ENCODE data around the gene CD151. TPM values are rescaled to one million over a fixed set of nuclear protein-coding genes. Genes with fewer than 3 reads are reported as not detected.
A peak's percentile ranks its signal among the peaks of the same experiment; 100 is the strongest.

CD151 gene
- total RNA-seq, 1 experiment from 2014 or later: 115 TPM

DNA sequence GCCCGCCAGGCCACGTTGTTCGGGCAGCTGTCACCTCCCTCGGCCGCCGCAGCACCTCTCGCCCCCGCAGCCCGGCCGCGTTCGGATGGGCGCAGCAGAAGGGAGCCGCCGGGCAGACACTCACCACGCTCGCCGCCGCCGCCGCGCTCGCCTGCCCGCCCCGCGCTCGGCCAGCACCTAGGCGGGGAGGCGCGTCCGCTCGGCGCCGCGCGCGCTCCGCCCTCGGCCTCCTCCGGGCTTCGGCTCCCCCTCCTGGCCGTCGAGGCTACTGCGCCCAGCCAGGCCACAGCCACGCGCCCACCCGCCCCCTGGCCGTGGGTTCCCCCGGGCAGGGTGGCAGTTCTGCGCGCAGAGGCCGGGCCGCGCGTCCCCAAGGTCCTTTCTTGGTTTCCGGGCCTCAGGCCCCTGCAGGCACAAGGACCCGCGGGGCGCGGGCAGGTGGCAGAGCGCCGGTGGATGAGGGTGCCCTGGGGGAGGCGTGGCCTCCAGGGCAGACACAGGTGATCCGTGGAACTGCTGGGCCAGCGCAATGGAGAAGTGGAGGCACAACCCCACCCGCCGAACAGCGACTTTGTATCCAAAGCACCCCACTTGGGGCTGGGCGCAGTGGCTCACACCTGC, 34.5 kb upstream of the CD151 start, which contains the start of gene SLC25A22 (continued):
- peak; percentile 66; the same call in 1 of the 2 replicates for TF ChIP-seq SP1 (CRISPR knock-in tag; conservative IDR thresholded peaks at IDR 0.05)
- TF ChIP-seq E2F5 (CRISPR knock-in tag; IDR thresholded peaks at IDR 0.05): no peak; the same call in 1 of the 2 replicates
- TF ChIP-seq SMAD4 (CRISPR knock-in tag; IDR thresholded peaks at IDR 0.05): no peak
- TF ChIP-seq JUN (CRISPR knock-in tag; IDR thresholded peaks at IDR 0.05): no peak
- TF ChIP-seq ZNF671 (CRISPR knock-in tag; IDR thresholded peaks at IDR 0.05): 0 out of 2 replicates have a peak, but pooled peaks have one; percentile 6
- TF ChIP-seq FOXP4 (CRISPR knock-in tag; IDR thresholded peaks at IDR 0.05): no peak
- TF ChIP-seq ZNF317 (CRISPR knock-in tag; IDR thresholded peaks at IDR 0.05; ENCODE audit: borderline replicate concordance, low read depth): 0 out of 2 replicates have a peak, but pooled peaks have one; percentile 7
- TF ChIP-seq TEAD4 (CRISPR knock-in tag; IDR thresholded peaks at IDR 0.05): no peak
- TF ChIP-seq, protein P1, sequence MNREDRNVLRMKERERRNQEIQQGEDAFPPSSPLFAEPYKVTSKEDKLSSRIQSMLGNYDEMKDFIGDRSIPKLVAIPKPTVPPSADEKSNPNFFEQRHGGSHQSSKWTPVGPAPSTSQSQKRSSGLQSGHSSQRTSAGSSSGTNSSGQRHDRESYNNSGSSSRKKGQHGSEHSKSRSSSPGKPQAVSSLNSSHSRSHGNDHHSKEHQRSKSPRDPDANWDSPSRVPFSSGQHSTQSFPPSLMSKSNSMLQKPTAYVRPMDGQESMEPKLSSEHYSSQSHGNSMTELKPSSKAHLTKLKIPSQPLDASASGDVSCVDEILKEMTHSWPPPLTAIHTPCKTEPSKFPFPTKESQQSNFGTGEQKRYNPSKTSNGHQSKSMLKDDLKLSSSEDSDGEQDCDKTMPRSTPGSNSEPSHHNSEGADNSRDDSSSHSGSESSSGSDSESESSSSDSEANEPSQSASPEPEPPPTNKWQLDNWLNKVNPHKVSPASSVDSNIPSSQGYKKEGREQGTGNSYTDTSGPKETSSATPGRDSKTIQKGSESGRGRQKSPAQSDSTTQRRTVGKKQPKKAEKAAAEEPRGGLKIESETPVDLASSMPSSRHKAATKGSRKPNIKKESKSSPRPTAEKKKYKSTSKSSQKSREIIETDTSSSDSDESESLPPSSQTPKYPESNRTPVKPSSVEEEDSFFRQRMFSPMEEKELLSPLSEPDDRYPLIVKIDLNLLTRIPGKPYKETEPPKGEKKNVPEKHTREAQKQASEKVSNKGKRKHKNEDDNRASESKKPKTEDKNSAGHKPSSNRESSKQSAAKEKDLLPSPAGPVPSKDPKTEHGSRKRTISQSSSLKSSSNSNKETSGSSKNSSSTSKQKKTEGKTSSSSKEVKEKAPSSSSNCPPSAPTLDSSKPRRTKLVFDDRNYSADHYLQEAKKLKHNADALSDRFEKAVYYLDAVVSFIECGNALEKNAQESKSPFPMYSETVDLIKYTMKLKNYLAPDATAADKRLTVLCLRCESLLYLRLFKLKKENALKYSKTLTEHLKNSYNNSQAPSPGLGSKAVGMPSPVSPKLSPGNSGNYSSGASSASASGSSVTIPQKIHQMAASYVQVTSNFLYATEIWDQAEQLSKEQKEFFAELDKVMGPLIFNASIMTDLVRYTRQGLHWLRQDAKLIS (CRISPR knock-in tag; IDR thresholded peaks at IDR 0.05; ENCODE audit: borderline replicate concordance): no peak
- no peak for TF ChIP-seq E2F4 (CRISPR knock-in tag; IDR thresholded peaks at IDR 0.05; ENCODE audit: borderline replicate concordance, low read depth)
- peak; percentile 68; the same call in 1 of the 2 replicates for TF ChIP-seq TCF7 (CRISPR knock-in tag; IDR thresholded peaks at IDR 0.05; ENCODE audit: low read depth)
- TF ChIP-seq ATF1 (CRISPR knock-in tag; IDR thresholded peaks at IDR 0.05): no peak
- no peak for TF ChIP-seq USF1 (CRISPR knock-in tag; IDR thresholded peaks at IDR 0.05)
- TF ChIP-seq RORB (CRISPR knock-in tag; IDR thresholded peaks at IDR 0.05): no peak
- peak; percentile 8; the same call in 1 of the 2 replicates for TF ChIP-seq ETV6 (CRISPR knock-in tag; IDR thresholded peaks at IDR 0.05)
- TF ChIP-seq MYBL2 (CRISPR knock-in tag; IDR thresholded peaks at IDR 0.05): peak; percentile 19; the same call in 1 of the 2 replicates
- TF ChIP-seq, protein P2, sequence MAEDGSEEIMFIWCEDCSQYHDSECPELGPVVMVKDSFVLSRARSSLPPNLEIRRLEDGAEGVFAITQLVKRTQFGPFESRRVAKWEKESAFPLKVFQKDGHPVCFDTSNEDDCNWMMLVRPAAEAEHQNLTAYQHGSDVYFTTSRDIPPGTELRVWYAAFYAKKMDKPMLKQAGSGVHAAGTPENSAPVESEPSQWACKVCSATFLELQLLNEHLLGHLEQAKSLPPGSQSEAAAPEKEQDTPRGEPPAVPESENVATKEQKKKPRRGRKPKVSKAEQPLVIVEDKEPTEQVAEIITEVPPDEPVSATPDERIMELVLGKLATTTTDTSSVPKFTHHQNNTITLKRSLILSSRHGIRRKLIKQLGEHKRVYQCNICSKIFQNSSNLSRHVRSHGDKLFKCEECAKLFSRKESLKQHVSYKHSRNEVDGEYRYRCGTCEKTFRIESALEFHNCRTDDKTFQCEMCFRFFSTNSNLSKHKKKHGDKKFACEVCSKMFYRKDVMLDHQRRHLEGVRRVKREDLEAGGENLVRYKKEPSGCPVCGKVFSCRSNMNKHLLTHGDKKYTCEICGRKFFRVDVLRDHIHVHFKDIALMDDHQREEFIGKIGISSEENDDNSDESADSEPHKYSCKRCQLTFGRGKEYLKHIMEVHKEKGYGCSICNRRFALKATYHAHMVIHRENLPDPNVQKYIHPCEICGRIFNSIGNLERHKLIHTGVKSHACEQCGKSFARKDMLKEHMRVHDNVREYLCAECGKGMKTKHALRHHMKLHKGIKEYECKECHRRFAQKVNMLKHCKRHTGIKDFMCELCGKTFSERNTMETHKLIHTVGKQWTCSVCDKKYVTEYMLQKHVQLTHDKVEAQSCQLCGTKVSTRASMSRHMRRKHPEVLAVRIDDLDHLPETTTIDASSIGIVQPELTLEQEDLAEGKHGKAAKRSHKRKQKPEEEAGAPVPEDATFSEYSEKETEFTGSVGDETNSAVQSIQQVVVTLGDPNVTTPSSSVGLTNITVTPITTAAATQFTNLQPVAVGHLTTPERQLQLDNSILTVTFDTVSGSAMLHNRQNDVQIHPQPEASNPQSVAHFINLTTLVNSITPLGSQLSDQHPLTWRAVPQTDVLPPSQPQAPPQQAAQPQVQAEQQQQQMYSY (CRISPR knock-in tag; IDR thresholded peaks at IDR 0.05): no peak
- peak; percentile 81; the same call in 1 of the 2 replicates for TF ChIP-seq TP53 (CRISPR knock-in tag; IDR thresholded peaks at IDR 0.05)
- TF ChIP-seq CDX4 (CRISPR knock-in tag; IDR thresholded peaks at IDR 0.05; ENCODE audit: borderline replicate concordance): no peak
- TF ChIP-seq KAT7 (CRISPR knock-in tag; IDR thresholded peaks at IDR 0.05; ENCODE audit: borderline replicate concordance): no peak
- TF ChIP-seq, protein P3, sequence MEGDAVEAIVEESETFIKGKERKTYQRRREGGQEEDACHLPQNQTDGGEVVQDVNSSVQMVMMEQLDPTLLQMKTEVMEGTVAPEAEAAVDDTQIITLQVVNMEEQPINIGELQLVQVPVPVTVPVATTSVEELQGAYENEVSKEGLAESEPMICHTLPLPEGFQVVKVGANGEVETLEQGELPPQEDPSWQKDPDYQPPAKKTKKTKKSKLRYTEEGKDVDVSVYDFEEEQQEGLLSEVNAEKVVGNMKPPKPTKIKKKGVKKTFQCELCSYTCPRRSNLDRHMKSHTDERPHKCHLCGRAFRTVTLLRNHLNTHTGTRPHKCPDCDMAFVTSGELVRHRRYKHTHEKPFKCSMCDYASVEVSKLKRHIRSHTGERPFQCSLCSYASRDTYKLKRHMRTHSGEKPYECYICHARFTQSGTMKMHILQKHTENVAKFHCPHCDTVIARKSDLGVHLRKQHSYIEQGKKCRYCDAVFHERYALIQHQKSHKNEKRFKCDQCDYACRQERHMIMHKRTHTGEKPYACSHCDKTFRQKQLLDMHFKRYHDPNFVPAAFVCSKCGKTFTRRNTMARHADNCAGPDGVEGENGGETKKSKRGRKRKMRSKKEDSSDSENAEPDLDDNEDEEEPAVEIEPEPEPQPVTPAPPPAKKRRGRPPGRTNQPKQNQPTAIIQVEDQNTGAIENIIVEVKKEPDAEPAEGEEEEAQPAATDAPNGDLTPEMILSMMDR (IDR thresholded peaks at IDR 0.05): peak; percentile 88
- peak; percentile 71; the same call in 1 of the 2 replicates for TF ChIP-seq FOXP1 (CRISPR knock-in tag; IDR thresholded peaks at IDR 0.05; ENCODE audit: borderline replicate concordance)
- TF ChIP-seq, protein P4, sequence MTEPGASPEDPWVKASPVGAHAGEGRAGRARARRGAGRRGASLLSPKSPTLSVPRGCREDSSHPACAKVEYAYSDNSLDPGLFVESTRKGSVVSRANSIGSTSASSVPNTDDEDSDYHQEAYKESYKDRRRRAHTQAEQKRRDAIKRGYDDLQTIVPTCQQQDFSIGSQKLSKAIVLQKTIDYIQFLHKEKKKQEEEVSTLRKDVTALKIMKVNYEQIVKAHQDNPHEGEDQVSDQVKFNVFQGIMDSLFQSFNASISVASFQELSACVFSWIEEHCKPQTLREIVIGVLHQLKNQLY (CRISPR knock-in tag; IDR thresholded peaks at IDR 0.05): no peak

All from WTC11 (cell line).